Activated T-helper 1 cell treated with anti-CD3 and anti-CD28 coated beads, Interleukin-2, amount 50 U/mL, for 16 hours (primary cell): ENCODE measurements around the gene CALN1.
"Not testable (repeated sequence)": the region's sequence is repeated elsewhere in the genome, so short reads cannot be mapped to it uniquely, and the experiment has no call there.

ENCODE experiments used
- DNase-seq, 2 donors: peaks; one replicate each; pipeline ENCODE4 v3.0.0-alpha.2; 2020; ENCODE audit warnings: low read depth in 1 of 2, low spot score in 1 of 2

CALN1 gene

GRCh38 chr7:72101444-72101843 lies 310.7 kb downstream of the CALN1 start:
- no peak for DNase-seq

GRCh38 chr7:72099784-72100183 lies 312.4 kb downstream of the CALN1 start:
- no peak for DNase-seq

GRCh38 chr7:72098807-72099580 lies 313.1 kb downstream of the CALN1 start:
- no peak for DNase-seq

GRCh38 chr7:72097226-72097625 lies 314.9 kb downstream of the CALN1 start:
- DNase-seq = no peak

- no peak for DNase-seq
These were observed 319.4 kb downstream of the CALN1 start for GRCh38 chr7:72092769-72093168.

GRCh38 chr7:72087926-72088325 lies 324.2 kb downstream of the CALN1 start:
- DNase-seq = no peak

GRCh38 chr7:72080865-72081510 lies 331.1 kb downstream of the CALN1 start:
- no peak for DNase-seq

- DNase-seq = no peak
These were observed 331.8 kb downstream of the CALN1 start for GRCh38 chr7:72080341-72080766.

- DNase-seq = no peak
These were observed 333.3 kb downstream of the CALN1 start for GRCh38 chr7:72078856-72079255.

- no peak for DNase-seq
These were observed 333.8 kb downstream of the CALN1 start for GRCh38 chr7:72078301-72078700.

- no peak for DNase-seq
These were observed 334.4 kb downstream of the CALN1 start for GRCh38 chr7:72077786-72078185.

- DNase-seq = no peak
These were observed 339.2 kb downstream of the CALN1 start for GRCh38 chr7:72072901-72073300.

GRCh38 chr7:72069263-72069662 lies 342.9 kb downstream of the CALN1 start:
- no peak for DNase-seq

GRCh38 chr7:72065764-72066163 lies 346.4 kb downstream of the CALN1 start:
- not testable (repeated sequence) for DNase-seq

GRCh38 chr7:72064916-72065315 lies 347.2 kb downstream of the CALN1 start:
- no peak for DNase-seq

- DNase-seq = no peak
These were observed 348.8 kb downstream of the CALN1 start for GRCh38 chr7:72063330-72063729.

GRCh38 chr7:72062666-72063065 lies 349.5 kb downstream of the CALN1 start:
- DNase-seq = no peak

GRCh38 chr7:72059925-72060324 lies 352.2 kb downstream of the CALN1 start:
- DNase-seq = no peak

- no peak for DNase-seq
These were observed 353.6 kb downstream of the CALN1 start for GRCh38 chr7:72058579-72058978.

GRCh38 chr7:72057796-72058195 lies 354.3 kb downstream of the CALN1 start:
- DNase-seq = no peak

GRCh38 chr7:72057231-72057630 lies 354.9 kb downstream of the CALN1 start:
- no peak for DNase-seq

GRCh38 chr7:72055426-72055825 lies 356.7 kb downstream of the CALN1 start:
- no peak for DNase-seq

- no peak for DNase-seq
These were observed 358.8 kb downstream of the CALN1 start for GRCh38 chr7:72053292-72053691.
